Measurements from ENCODE around the gene TAF11L2.
"Not testable (repeated sequence)": the region's sequence is repeated elsewhere in the genome, so short reads cannot be mapped to it uniquely, and the experiment has no call there.

TAF11L2 gene

GRCh38 chr5:17497931-17498330 is at the start of gene TAF11L2:
Gene TAF11L2, plus strand, starts transcription at chr5:17498231.
- DNase-seq (ENCODE audit: low read depth): not testable (repeated sequence)

GRCh38 chr5:17448877-17449276 is 49.2 kb upstream of the TAF11L2 start:
- DNase-seq (ENCODE audit: low read depth): no peak

GRCh38 chr5:17452936-17453335 is 45.1 kb upstream of the TAF11L2 start:
- DNase-seq (ENCODE audit: low read depth): no peak

GRCh38 chr5:17455942-17456341 is 42.1 kb upstream of the TAF11L2 start:
- no peak for DNase-seq (ENCODE audit: low read depth)

- no peak for DNase-seq (ENCODE audit: low read depth)
These were observed 36.2 kb upstream of the TAF11L2 start for GRCh38 chr5:17461793-17462192.

DNA sequence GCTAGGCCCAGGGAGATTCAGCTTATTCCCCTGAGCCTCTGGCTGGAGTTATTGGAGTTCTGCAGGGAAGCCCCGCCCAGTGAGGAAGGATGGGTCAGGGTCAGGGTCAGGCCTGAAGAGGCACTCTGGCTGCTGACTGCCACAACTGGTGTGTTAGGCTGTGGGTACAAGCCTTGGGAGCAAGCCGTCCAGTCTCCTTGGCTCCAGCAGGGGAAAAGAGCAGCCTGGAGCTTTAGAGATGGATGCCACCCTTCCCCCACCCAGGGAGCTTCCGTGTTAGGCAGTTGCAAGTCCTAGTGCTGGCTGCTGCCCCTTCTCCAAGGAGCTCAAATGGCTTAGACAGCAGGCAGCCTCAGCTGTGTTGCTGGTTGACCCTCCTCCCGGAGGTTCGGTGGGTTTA is 34.4 kb upstream of the TAF11L2 start:
- DNase-seq (ENCODE audit: low read depth): no peak

DNA sequence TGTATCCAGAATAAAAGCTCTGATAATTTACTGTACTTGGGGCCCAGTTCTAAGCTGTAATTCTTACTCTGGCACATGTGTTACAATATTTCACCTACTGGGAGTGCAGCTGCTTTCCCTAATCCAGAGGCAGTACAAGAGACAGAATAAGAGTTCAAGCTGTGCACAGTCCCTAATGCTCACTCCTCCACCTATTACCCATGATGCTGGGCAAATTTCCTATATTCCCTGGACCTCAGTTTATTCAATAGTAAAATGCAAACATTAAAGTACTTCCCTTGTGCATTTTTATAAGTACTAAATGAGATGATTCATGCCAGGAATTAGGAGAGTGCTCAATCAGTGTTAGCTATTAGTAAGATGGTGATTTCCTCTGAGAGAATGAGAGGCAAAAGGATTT is 28.0 kb upstream of the TAF11L2 start:
- DNase-seq (ENCODE audit: low read depth): no peak

- DNase-seq (ENCODE audit: low read depth): not testable (repeated sequence)
These were observed 23.0 kb upstream of the TAF11L2 start for GRCh38 chr5:17475064-17475463.

DNA sequence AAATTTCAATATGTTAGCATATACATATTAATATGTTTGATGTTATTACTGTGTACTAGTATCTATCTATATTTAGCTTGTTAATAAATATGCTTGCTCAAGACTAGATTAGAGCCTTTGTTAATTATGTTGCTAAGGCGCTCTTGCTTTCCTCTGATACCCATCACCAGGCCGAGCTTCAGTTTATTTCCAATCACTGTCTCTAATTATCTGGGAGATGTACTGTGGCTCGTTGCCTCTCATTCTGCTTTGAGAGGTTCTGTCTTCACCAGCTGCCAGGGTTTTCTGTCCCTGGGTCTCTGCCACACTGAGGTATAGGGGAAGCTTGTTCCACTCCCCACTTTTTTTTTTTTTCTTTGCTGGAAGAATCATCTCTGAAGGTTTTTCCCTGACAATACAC is 21.0 kb upstream of the TAF11L2 start:
- DNase-seq (ENCODE audit: low read depth): no peak

- DNase-seq (ENCODE audit: low read depth): no peak
These were observed 20.3 kb upstream of the TAF11L2 start for GRCh38 chr5:17477573-17478265.

DNA sequence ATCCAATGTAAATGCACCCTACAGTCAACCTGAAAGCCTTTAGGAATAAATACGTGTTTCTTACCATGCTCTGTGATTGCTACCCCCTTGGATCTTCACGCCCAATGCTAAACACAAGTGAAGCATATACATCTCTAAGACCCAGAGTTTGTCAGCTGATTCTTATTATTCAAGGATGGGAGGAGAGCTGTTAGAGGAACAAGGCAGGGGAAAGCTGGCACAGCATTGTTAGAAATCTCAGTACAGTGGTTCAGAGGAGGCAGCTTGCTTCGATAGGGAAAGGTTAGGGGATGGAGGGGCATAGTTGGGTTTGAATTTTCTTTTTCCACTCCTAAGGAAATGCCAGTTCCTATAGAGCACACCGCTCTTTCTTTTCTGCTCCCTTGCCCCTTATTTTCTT is 16.7 kb upstream of the TAF11L2 start:
- DNase-seq (ENCODE audit: low read depth): no peak

- DNase-seq (ENCODE audit: low read depth): no peak
These were observed 15.2 kb upstream of the TAF11L2 start for GRCh38 chr5:17482790-17483189.

GRCh38 chr5:17486464-17487173 is 11.4 kb upstream of the TAF11L2 start:
- DNase-seq (ENCODE audit: low read depth): not testable (repeated sequence)

DNA sequence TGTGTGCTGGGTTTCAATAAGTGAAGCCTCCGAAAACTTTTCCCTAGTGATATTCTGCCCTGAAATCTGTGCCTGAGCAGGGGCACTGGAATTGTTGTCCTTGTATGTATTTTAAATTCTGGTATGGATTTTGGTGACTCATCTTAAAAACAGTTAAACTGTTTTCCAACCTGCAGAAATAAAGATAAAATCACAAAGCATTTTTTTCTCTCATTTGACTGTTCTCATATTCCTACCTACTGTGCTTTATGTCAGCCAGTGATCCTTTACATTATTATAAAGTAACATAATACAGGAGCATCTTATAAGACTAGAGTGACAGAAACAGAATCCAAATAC is 10.9 kb upstream of the TAF11L2 start:
- DNase-seq (ENCODE audit: low read depth): no peak

- DNase-seq (ENCODE audit: low read depth): not testable (repeated sequence)
These were observed 6.8 kb upstream of the TAF11L2 start for GRCh38 chr5:17491257-17491656.

- DNase-seq (ENCODE audit: low read depth): no peak
These were observed 5.3 kb upstream of the TAF11L2 start for GRCh38 chr5:17492770-17493169.

GRCh38 chr5:17497446-17497845 is 585 bp upstream of the TAF11L2 start:
- DNase-seq (ENCODE audit: low read depth): no peak

DNA sequence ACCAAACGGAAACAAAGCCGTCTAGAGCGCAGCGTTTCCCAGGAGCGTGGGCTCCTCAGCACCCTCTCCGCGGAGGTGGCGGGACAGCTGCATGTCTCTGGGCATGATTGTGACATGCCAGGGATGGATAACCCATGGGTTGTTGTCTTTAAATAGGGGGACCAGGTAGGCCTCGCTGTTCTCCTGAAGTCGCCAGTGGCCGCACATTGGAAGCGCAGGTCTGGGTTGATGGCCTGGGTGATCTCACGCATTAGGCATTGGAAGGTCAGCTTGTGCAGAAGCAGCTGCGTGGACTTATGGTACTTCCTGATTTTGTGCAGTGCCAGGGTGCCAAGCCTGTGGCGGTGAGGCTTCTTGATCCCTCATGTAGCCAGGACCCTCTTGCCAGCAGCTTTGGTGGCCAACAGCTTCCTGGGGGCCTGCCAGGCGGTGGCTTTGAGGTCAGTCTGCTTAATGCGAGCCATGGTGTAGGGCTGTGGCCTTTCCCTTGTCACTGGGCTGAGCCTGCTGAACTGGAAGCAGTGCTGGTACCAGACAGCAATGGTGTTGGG is 13.8 kb downstream of the TAF11L2 start:
- DNase-seq (ENCODE audit: low read depth): no peak

DNA sequence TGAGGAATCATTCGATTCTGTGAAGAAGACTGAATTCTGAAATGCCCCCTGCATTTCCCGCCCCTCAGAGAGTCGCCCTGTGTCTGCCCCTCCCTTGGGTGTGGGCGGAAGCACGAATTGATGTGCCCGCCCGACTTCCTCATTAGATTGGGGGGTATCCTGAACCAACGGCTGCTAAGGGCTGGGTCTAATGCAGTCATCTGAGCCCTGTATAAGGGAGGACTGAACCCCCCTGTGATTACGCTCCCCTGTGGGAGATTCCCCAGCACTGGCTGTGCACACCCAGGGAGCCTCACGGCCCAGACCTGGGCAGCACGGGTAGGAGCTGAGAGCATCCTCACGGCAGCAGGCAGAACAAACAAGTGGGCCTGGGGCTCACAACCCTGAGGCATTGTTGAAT is 19.5 kb downstream of the TAF11L2 start:
- DNase-seq (ENCODE audit: low read depth): not testable (repeated sequence)

DNA sequence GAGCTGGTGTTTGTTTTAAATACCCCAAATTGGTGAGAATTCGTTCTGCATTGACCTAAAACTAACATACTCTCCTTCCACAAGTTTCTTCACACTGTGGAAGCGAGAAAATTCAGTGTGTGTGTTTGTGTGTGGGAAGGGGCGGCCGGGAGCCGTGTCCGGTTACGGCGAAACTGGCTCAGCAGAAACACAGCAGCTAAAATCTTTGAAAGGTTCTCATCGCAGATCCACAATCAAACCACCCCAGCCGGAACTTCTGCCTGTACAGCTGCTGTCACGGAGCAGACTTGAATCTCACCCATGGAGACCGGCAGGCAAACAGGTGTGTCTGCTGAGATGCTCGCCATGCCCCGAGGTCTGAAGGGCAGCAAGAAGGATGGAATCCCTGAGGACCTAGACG is 20.0 kb downstream of the TAF11L2 start, which contains the start of gene TAF11L3:
Gene TAF11L3 (plus strand): TSS at position 301 of the 400 bp plus-strand sequence.
- not testable (repeated sequence) for DNase-seq (ENCODE audit: low read depth)

DNA sequence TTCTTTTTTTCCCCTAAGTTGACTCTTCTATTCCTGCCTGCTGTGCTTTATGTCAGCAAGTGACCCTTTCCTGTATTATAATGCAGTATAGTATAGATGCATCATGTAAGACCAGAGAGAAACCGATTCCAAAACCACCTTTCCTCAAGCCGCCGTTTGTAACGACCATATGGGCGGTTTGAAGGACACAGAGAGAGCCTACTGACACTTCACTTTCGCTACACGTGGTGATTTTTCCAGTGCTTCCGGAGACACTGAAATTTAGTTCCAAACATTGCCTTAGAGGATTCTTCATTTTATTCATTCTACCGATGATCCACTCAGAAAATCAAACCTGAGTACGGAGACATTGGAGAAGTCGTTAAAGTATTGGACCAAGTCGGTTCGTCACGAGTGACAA is 21.5 kb downstream of the TAF11L2 start:
- not testable (repeated sequence) for DNase-seq (ENCODE audit: low read depth)

GRCh38 chr5:17521501-17521900 is 23.5 kb downstream of the TAF11L2 start, which contains the start of gene TAF11L4:
Gene TAF11L4, plus strand, starts transcription at chr5:17521801.
- DNase-seq (ENCODE audit: low read depth): not testable (repeated sequence)

DNA sequence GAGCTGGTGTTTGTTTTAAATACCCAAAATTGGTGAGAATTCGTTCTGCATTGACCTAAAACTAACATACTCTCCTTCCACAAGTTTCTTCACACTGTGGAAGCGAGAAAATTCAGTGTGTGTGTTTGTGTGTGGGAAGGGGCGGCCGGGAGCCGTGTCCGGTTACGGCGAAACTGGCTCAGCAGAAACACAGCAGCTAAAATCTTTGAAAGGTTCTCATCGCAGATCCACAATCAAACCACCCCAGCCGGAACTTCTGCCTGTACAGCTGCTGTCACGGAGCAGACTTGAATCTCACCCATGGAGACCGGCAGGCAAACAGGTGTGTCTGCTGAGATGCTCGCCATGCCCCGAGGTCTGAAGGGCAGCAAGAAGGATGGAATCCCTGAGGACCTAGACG is 26.9 kb downstream of the TAF11L2 start, which contains the start of gene TAF11L5:
Gene TAF11L5 (plus strand): TSS at position 301 of the 400 bp plus-strand sequence.
- not testable (repeated sequence) for DNase-seq (ENCODE audit: low read depth)
